Right lobe of liver (tissue), 4 donors: ENCODE data around the gene JAM3.
"Not testable (repeated sequence)": the region's sequence is repeated elsewhere in the genome, so short reads cannot be mapped to it uniquely, and the experiment has no call there.

ENCODE experiments used
- CTCF ChIP-seq, 4 donors: fragments of 200-600 bp in 3 of 4; fragments of 450-650 bp in 1 of 4; IDR thresholded peaks; one replicate each; pipeline versions ENCODE4 v1.5.1 to v1.8.0; 2016 to 2022; ENCODE audit warnings: antibody characterized with exemption in 4 of 4, mild to moderate bottlenecking in 2 of 4
- POLR2A ChIP-seq: fragments of 450-650 bp; IDR thresholded peaks from one replicate; pipeline ENCODE4 v1.6.1; 2017; ENCODE audit warnings: antibody characterized with exemption, mild to moderate bottlenecking
- donor health status: DM: no; HTN: no; CAD: no.
- donor health status: DM: no; HTN: no; CAD: no.
- donor health status: DM: no; HTN: yes; CAD: no.

GRCh38 chr11:134188092-134188491 lies 119.2 kb downstream of the JAM3 start:
- TF ChIP-seq POLR2A; CTCF (IDR thresholded peaks at IDR 0.05): not testable (repeated sequence)
